MM.1S (cell line): Measurements from ENCODE around the gene ZBTB47.

Source experiments
- DNase-seq: peaks from one replicate; pipeline ENCODE4 v3.0.0-alpha.2; 2015
- H2AFZ ChIP-seq: fragments of 300-600 bp; sonication (generic); 2 replicates; pipeline ENCODE4 v1.6.0; 2016; ENCODE audit warnings: antibody characterized with exemption, low read length
- H3F3A ChIP-seq: fragments of 300-600 bp; sonication (generic); 2 replicates; pipeline ENCODE4 v1.6.1; 2016; ENCODE audit warnings: mild to moderate bottlenecking, antibody characterized with exemption, low read length, moderate library complexity, mixed read lengths; ENCODE audit not compliant: insufficient read depth
- H3K27ac ChIP-seq: fragments of 300-600 bp; sonication (generic); 2 replicates; pipeline ENCODE4 v1.5.1; 2016; ENCODE audit warnings: mild to moderate bottlenecking, low read length
- H3K27me3 ChIP-seq: fragments of 300-600 bp; sonication (generic); replicated peaks from 2 replicates; pipeline ENCODE4 v1.6.0; 2016; ENCODE audit warnings: low read length; ENCODE audit not compliant: insufficient read depth
- H3K36me3 ChIP-seq: fragments of 300-600 bp; sonication (generic); replicated peaks from 2 replicates; pipeline ENCODE4 v1.6.1; 2016; ENCODE audit warnings: mild to moderate bottlenecking, low read length, mixed read lengths; ENCODE audit not compliant: insufficient read depth
- H3K4me1 ChIP-seq: fragments of 300-600 bp; sonication (generic); 2 replicates; pipeline ENCODE4 v1.6.1; 2016; ENCODE audit warnings: low read length, mixed read lengths
- H3K4me2 ChIP-seq: fragments of 300-600 bp; sonication (generic); 2 replicates; pipeline ENCODE4 v1.6.0; 2016; ENCODE audit warnings: low read depth, low read length
- H3K4me3 ChIP-seq: fragments of 300-600 bp; sonication (generic); 2 replicates; pipeline ENCODE4 v1.5.1; 2016; ENCODE audit warnings: low read length, mixed read lengths
- H3K79me2 ChIP-seq: fragments of 300-600 bp; sonication (generic); 2 replicates; pipeline ENCODE4 v1.6.1; 2016; ENCODE audit warnings: mixed run types, low read length, mixed read lengths
- H3K9ac ChIP-seq: fragments of 300-600 bp; sonication (generic); 2 replicates; pipeline ENCODE4 v1.6.1; 2016; ENCODE audit warnings: low read length, mixed read lengths
- H3K9me2 ChIP-seq: fragments of 300-600 bp; sonication (generic); replicated peaks from 2 replicates; pipeline ENCODE4 v1.6.1; 2016; ENCODE audit warnings: mild to moderate bottlenecking, low read length, mixed read lengths; ENCODE audit not compliant: insufficient read depth
- H3K9me3 ChIP-seq: fragments of 300-600 bp; sonication (generic); replicated peaks from 2 replicates; pipeline ENCODE4 v1.6.1; 2016; ENCODE audit warnings: mild to moderate bottlenecking, low read length, mixed read lengths; ENCODE audit not compliant: insufficient read depth
- H4K20me1 ChIP-seq: fragments of 300-600 bp; sonication (generic); 2 replicates; pipeline ENCODE4 v1.6.1; 2016; ENCODE audit warnings: mild to moderate bottlenecking, low read length, moderate library complexity, mixed read lengths; ENCODE audit not compliant: insufficient read depth
- EZH2 ChIP-seq: fragments of 300-600 bp; sonication (generic); optimal IDR thresholded peaks from 2 replicates; pipeline ENCODE3; 2017; ENCODE audit warnings: low read depth, mild to moderate bottlenecking, antibody characterized with exemption, low read length, mixed read lengths
- EZH2phosphoT487 ChIP-seq: fragments of 300-600 bp; sonication (generic); IDR thresholded peaks from 2 replicates; pipeline ENCODE4 v1.6.1; 2018; ENCODE audit warnings: antibody characterized with exemption, low read length
- TF ChIP-seq, protein P1 (sequence below): fragments of 300-600 bp; sonication (generic); IDR thresholded peaks from 2 replicates; pipeline ENCODE4 v1.5.1; 2016; ENCODE audit warnings: antibody characterized with exemption, low read length, mixed read lengths

ZBTB47 gene

DNA sequence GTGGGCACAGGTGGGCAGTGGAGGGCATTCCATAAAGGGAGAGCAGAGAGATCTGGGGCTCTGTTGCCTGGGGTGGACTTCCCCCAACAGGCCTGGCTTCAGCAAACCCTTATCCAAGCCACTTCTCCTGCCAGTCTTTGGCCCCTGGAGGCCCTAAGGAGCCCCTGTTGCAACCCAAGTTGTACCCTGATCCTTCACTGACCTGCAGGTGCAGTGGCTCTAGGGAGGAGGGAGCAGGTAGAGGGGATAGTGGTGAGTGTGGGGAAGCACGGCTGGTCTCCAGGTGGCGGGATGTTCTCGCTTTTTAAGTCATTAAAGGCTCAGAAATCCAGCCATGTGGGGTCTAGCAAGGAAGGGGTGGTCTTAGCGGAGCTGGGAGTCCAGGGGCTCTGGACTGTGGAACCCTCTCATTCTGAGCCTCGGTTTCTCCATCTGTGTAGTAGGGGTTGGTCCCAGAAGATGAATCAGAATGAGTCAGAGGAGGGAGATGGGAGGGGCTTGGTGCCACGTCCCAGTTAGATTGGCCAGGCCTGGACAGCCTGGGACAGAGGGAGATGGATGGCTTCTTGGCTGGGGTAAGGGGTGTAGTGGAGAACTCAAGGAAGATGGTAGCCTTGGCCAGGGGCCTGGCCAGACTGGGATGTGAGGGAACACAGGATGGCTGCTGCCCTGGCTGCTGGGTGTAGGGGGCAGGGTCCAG lies 2.6 kb downstream of the ZBTB47 start:
- TF ChIP-seq, protein P1, sequence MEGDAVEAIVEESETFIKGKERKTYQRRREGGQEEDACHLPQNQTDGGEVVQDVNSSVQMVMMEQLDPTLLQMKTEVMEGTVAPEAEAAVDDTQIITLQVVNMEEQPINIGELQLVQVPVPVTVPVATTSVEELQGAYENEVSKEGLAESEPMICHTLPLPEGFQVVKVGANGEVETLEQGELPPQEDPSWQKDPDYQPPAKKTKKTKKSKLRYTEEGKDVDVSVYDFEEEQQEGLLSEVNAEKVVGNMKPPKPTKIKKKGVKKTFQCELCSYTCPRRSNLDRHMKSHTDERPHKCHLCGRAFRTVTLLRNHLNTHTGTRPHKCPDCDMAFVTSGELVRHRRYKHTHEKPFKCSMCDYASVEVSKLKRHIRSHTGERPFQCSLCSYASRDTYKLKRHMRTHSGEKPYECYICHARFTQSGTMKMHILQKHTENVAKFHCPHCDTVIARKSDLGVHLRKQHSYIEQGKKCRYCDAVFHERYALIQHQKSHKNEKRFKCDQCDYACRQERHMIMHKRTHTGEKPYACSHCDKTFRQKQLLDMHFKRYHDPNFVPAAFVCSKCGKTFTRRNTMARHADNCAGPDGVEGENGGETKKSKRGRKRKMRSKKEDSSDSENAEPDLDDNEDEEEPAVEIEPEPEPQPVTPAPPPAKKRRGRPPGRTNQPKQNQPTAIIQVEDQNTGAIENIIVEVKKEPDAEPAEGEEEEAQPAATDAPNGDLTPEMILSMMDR = no peak
- TF ChIP-seq EZH2phosphoT487 = no peak
- no peak for TF ChIP-seq EZH2

DNA sequence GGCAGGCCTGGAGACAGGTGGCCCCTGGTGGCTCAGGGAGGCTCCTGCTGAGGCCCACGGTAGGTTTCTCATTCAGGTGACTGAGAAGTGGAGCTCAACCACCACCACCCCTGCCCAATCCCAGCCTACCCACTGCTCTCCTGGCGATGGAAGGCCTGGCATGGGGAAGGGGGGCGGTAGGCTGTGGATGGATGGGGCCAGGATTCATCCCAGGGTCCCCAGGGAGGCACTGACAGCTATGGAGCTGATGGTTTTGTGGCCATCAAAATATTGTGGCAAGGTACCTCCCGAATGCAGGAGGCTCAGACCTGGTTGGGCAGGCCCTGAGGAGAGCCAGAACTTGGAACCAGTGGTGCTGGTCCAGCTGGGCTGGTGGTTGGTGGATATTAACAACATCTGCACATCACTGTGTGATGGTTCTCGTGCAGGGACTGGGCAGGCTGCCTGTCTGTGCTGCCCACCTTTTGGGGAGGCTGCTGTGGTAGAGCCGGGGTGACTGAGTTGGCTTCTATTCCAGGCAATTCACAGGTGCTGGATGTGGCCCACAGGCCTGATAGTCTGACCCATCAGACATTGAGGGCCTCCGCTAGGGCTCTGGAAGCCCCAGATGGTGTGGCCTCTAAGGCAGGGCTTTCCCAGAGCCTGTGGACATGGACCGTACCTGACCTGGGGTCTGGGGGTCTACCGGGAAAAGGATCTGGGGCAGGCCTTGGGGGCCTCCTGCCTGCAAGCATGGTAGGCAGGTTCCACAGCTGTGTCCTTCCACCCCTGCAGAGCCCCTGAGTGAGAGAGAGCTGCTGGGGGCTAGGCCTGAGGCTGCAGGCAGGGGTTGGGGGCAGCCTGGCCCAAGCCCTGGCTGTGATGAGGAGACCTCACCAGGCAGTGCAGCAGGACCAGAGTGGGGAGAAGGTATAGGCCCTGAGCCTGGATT lies 3.4 kb downstream of the ZBTB47 start:
- Histone ChIP-seq H3K27me3 (no peaks in the 10 kb centered on the region), H3K9ac (no peak overlapping the region), H3K79me2 (no peaks in the 10 kb centered on the region), H4K20me1 (no peaks in the 10 kb centered on the region), H3K4me3 (no peak overlapping the region), H3F3A (no peaks in the 10 kb centered on the region), H3K9me2 (no peaks in the 10 kb centered on the region), H3K27ac (no peak overlapping the region), H3K36me3 (no peaks in the 10 kb centered on the region), H3K9me3 (no peaks in the 10 kb centered on the region), H2AFZ (no peak overlapping the region), H3K4me2 (no peak overlapping the region), H3K4me1 (no peaks in the 10 kb centered on the region)
- no peak for TF ChIP-seq EZH2phosphoT487
- DNase-seq = no peak

More for the DNA sequence above, 2.6 kb downstream of the ZBTB47 start:
- no peak overlapping the region for H3K27ac ChIP-seq
- H4K20me1 ChIP-seq = no peaks in the 10 kb centered on the region
- DNase-seq = no peak
- H3K36me3 ChIP-seq = no peaks in the 10 kb centered on the region
- no peaks in the 10 kb centered on the region for H3F3A ChIP-seq
- no peak overlapping the region for H3K4me3 ChIP-seq
- H3K9me3 ChIP-seq = no peaks in the 10 kb centered on the region
- no peak overlapping the region for H2AFZ ChIP-seq
- H3K27me3 ChIP-seq = no peaks in the 10 kb centered on the region
- no peak overlapping the region for H3K4me2 ChIP-seq
- no peaks in the 10 kb centered on the region for H3K9me2 ChIP-seq
- H3K4me1 ChIP-seq = no peaks in the 10 kb centered on the region
- H3K9ac ChIP-seq = no peak overlapping the region
- no peaks in the 10 kb centered on the region for H3K79me2 ChIP-seq

DNA sequence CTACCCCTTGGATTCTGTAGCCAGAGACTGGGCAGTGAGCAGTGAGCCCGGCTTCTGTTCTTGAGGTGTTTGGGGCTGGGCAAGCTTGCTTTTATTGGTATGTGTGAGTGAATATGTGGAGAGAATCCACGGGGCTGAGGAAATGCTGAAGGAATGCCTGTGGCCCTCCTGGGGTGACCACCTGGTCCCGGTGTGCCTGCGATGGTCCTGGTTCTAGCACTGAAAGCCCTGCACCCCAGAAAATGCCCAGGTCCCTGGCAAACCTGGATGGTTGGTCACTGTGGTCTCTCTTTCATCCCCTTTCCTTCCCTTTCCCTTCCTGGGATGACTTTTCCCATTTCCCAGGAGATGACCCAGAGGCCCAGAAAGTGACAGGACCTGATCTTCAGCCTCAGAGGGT lies 4.2 kb downstream of the ZBTB47 start:
- Histone ChIP-seq H4K20me1 (no peaks in the 10 kb centered on the region), H3K79me2 (no peaks in the 10 kb centered on the region), H3K4me2 (no peak overlapping the region), H3K9me2 (no peaks in the 10 kb centered on the region), H3F3A (no peaks in the 10 kb centered on the region), H3K9ac (no peak overlapping the region), H3K27me3 (no peaks in the 10 kb centered on the region), H3K4me1 (no peaks in the 10 kb centered on the region), H3K9me3 (no peaks in the 10 kb centered on the region), H3K4me3 (no peak overlapping the region), H3K27ac (no peak overlapping the region), H2AFZ (no peak overlapping the region), H3K36me3 (no peaks in the 10 kb centered on the region)
- TF ChIP-seq, protein P1 = no peak
- TF ChIP-seq EZH2 (no peak), EZH2phosphoT487 (no peak)
- DNase-seq = no peak
